Neural crest cell (in vitro differentiated cells): ENCODE results near the gene CDC42EP3. TPM values are rescaled to one million over a fixed set of nuclear protein-coding genes. Genes with fewer than 3 reads are reported as not detected.
A peak's percentile ranks its signal among the peaks of the same experiment; 100 is the strongest.

Source experiments
- DNase-seq: peaks from one replicate; pipeline ENCODE4 v3.0.0; 2021; ENCODE audit warnings: low read depth, mixed read lengths, low spot score
- H3K27ac Mint-ChIP-seq: one replicate; pipeline ENCODE4 v1.8.0; 2021; ENCODE audit warnings: mild to moderate bottlenecking, mixed read lengths; ENCODE audit not compliant: unreplicated experiment
- H3K27me3 Mint-ChIP-seq: 2 replicates; pipeline ENCODE4 v1.8.0; 2021; ENCODE audit warnings: low read depth, mild to moderate bottlenecking, mixed read lengths
- H3K36me3 Mint-ChIP-seq: 2 replicates; pipeline ENCODE4 v1.8.0; 2021; ENCODE audit warnings: low read depth, mild to moderate bottlenecking, mixed read lengths
- H3K4me1 Mint-ChIP-seq: 2 replicates; pipeline ENCODE4 v1.8.0; 2021; ENCODE audit warnings: mixed read lengths
- H3K4me3 Mint-ChIP-seq: one replicate; pipeline ENCODE4 v1.8.0; 2021; ENCODE audit warnings: mild to moderate bottlenecking, mixed read lengths
- H3K9me3 Mint-ChIP-seq: 2 replicates; pipeline ENCODE4 v1.8.0; 2021; ENCODE audit warnings: mixed read lengths
- total RNA-seq: library from RNA; stranded (reverse); gene quantifications from 2 replicates; pipeline ENCODE4 v1.2.1, GENCODE V29; 2021
- TF ChIP-seq, protein P1 (sequence below): fragments of 200-600 bp; sonication (generic); conservative IDR thresholded peaks from 2 replicates; pipeline ENCODE4 v1.5.0; 2021; ENCODE audit warnings: antibody characterized with exemption, mild to moderate bottlenecking

The CDC42EP3 gene
- total RNA-seq, 1 donor from 2014 or later = 15.7 TPM

DNA sequence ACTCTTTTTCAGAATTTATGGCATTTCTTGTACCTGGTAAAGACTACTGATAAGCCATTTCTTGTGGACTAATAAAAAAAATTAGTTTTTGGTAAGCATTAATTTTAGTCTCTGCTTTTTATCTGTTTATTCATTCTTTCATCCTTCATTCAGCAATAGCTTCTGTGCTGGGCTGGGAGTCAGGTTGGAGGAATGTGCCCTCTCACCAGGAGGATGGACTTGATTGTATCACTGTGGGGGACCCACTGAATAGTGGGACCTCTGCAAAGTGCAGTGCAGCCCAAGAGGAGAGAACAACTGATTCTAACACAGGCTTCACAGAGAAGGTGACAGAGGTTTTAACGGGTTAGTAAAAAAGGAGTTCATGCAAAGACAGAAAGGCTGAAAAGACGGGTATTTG, 39.1 kb downstream of the CDC42EP3 start:
- H3K4me3 Mint-ChIP-seq = no peak overlapping the region
- no peaks in the 10 kb centered on the region for H3K27me3 Mint-ChIP-seq

DNA sequence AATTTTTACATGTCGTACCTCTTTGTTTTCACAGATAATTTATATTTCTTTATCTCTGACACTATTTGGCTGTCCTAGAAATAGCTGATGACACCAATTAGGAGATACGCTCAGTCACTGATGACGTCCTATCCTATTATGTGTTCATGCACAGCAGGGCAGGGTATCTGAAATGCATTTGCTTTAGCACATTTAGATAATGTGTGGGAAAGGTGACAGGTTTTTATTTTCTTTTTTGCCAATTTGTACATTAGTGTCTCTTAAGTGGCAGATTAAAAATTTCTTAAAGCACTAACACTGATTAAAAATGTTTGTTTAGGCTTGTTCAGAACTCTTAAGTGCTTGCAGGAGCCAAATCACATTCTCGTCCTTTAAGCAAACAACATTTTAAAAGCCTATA, 39.7 kb downstream of the CDC42EP3 start:
- Mint-ChIP-seq H3K4me3 (no peak overlapping the region), H3K4me1 (peaks cover 12% of the 10 kb centered on the region), H3K36me3 (no peaks in the 10 kb centered on the region), H3K27me3 (no peaks in the 10 kb centered on the region), H3K9me3 (peaks cover 2% of the 10 kb centered on the region), H3K27ac (no peak overlapping the region)
- TF ChIP-seq, protein P1, sequence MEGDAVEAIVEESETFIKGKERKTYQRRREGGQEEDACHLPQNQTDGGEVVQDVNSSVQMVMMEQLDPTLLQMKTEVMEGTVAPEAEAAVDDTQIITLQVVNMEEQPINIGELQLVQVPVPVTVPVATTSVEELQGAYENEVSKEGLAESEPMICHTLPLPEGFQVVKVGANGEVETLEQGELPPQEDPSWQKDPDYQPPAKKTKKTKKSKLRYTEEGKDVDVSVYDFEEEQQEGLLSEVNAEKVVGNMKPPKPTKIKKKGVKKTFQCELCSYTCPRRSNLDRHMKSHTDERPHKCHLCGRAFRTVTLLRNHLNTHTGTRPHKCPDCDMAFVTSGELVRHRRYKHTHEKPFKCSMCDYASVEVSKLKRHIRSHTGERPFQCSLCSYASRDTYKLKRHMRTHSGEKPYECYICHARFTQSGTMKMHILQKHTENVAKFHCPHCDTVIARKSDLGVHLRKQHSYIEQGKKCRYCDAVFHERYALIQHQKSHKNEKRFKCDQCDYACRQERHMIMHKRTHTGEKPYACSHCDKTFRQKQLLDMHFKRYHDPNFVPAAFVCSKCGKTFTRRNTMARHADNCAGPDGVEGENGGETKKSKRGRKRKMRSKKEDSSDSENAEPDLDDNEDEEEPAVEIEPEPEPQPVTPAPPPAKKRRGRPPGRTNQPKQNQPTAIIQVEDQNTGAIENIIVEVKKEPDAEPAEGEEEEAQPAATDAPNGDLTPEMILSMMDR = no peak
- no peak for DNase-seq

More for the DNA sequence above, 39.1 kb downstream of the CDC42EP3 start:
- H3K27ac Mint-ChIP-seq = no peak overlapping the region
- DNase-seq = no peak
- no peaks in the 10 kb centered on the region for H3K36me3 Mint-ChIP-seq
- H3K9me3 Mint-ChIP-seq = peaks cover 2% of the 10 kb centered on the region
- TF ChIP-seq, protein P1 = no peak
- H3K4me1 Mint-ChIP-seq = peaks cover 14% of the 10 kb centered on the region

DNA sequence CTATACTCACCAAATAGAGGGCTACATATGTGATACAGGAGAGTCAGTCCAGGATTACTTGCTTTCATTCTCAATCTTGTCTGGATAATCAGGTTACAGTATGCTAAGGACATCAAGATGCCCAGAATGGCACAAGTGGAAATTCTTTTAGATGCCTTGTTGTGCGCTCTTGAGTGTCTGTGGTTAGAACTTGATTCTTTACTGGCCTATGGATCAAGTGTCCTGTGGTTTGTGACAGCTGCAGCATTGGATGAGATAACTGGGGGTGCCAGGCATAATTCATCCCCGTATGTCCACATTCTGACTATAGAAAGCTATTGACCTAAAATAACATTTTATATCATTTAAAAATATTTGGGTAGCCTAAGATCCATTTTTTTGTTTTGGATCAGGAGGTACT, 40.1 kb downstream of the CDC42EP3 start:
- no peaks in the 10 kb centered on the region for H3K27me3 Mint-ChIP-seq
- H3K4me1 Mint-ChIP-seq = peaks cover 8% of the 10 kb centered on the region
- peaks cover 2% of the 10 kb centered on the region for H3K9me3 Mint-ChIP-seq
- TF ChIP-seq, protein P1 = no peak
- no peak overlapping the region for H3K4me3 Mint-ChIP-seq
- H3K36me3 Mint-ChIP-seq = no peaks in the 10 kb centered on the region
- no peak overlapping the region for H3K27ac Mint-ChIP-seq
- no peak for DNase-seq

DNA sequence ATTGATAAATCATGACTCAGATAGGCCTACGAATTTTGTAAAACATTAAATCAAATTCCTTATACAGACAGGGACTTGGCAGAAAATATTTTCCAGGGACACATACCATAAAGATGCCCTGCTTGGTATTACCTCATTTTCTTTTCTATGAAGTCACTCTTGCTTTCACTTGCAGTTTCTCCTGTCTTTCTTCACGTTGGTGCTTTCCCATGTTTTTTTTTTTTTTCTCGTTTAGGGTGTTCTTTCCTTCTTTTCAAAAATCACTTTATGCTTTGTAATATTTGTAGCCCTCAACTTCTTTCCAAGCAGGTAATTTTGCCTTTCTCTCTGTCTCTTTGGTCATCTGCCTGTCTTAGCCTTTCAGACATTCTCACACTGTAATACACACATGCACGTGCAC, 40.7 kb downstream of the CDC42EP3 start:
- H3K27ac Mint-ChIP-seq = no peak overlapping the region
- H3K27me3 Mint-ChIP-seq = no peaks in the 10 kb centered on the region
- TF ChIP-seq, protein P1 = no peak
- no peaks in the 10 kb centered on the region for H3K36me3 Mint-ChIP-seq
- no peak overlapping the region for H3K4me3 Mint-ChIP-seq
- peaks cover 2% of the 10 kb centered on the region for H3K9me3 Mint-ChIP-seq
- no peak for DNase-seq
- peaks cover 6% of the 10 kb centered on the region for H3K4me1 Mint-ChIP-seq

DNA sequence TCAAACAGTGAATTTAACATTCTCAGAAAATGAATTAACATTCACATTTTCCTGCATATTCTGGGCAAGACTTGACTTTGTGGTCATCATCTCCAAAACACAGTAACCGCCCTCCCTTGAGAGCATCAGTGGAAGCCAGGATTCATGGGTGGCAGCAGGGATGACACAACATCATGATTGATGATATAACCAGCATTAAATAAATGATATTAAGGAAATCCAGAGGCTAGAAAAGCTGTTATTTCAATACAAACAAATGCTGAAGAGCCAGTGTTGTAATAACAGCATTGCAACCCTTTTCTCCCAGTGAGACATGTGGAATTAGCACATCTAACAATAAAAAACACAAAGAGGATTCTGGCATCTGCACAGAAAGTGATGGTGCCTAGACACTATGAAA, 41.1 kb downstream of the CDC42EP3 start:
- DNase-seq = no peak
- TF ChIP-seq, protein P1 = no peak
- Mint-ChIP-seq H3K4me3 (no peak overlapping the region), H3K4me1 (peaks cover 6% of the 10 kb centered on the region), H3K27me3 (no peaks in the 10 kb centered on the region), H3K36me3 (no peaks in the 10 kb centered on the region), H3K9me3 (peaks cover 2% of the 10 kb centered on the region), H3K27ac (no peak overlapping the region)

DNA sequence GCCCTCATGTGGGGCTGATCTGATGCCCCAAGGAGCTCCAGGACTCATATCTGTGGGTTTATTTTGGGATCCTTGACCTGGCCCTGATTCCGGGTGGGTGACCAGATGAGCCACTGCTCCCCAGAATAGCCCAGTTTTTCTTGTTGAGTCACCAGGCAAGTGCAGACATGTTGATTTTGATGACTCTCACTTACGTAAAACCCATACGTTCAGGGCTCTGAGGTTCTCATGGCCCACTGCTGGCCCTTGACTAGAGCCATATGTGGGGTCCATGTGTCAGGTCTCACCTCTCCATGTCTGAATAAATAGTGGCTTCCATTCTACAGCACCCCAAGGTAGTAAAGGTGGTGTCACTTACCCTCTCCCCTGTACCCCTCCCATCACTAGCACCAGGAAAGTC, 41.9 kb downstream of the CDC42EP3 start:
- DNase-seq = no peak
- Mint-ChIP-seq H3K4me1 (peaks cover 1% of the 10 kb centered on the region), H3K4me3 (no peak overlapping the region), H3K27me3 (no peaks in the 10 kb centered on the region), H3K27ac (peak overlapping the region; percentile 44), H3K9me3 (no peaks in the 10 kb centered on the region), H3K36me3 (no peaks in the 10 kb centered on the region)
- TF ChIP-seq, protein P1 = no peak
